GM06990 (cell line): ENCODE data around the gene ANKRD44.

ENCODE experiments used
- DNase-seq: peaks from one replicate; pipeline ENCODE4 v3.0.0-alpha.2; 2011; ENCODE audit not compliant: insufficient read length; ENCODE audit errors: extremely low read depth
- H3K27me3 ChIP-seq: replicated peaks from 2 replicates; pipeline ENCODE4 v1.6.0; 2011; ENCODE audit warnings: low read length; ENCODE audit not compliant: control insufficient read depth, insufficient read depth
- H3K36me3 ChIP-seq: 2 replicates; pipeline ENCODE4 v1.5.1; 2011; ENCODE audit warnings: low read length; ENCODE audit not compliant: control insufficient read depth, insufficient read depth
- H3K4me3 ChIP-seq: replicated peaks from 2 replicates; pipeline ENCODE4 v1.5.1; 2011; ENCODE audit warnings: low read depth, mild to moderate bottlenecking, control low read depth, low read length
- CTCF ChIP-seq: IDR thresholded peaks from 2 replicates; pipeline ENCODE4 v1.5.1; 2011; ENCODE audit warnings: low read length, control low read depth, mild to moderate bottlenecking, inconsistent platforms; ENCODE audit not compliant: insufficient read depth, poor library complexity, severe bottlenecking

Gene ANKRD44

GRCh38 chr2:197327073-197327471, 16.5 kb upstream of the ANKRD44 start:
- DNase-seq: no peak
- Histone ChIP-seq H3K4me3 (no peak overlapping the region), H3K27me3 (no peaks in the 10 kb centered on the region), H3K36me3 (no peaks in the 10 kb centered on the region)
- no peak for TF ChIP-seq CTCF

GRCh38 chr2:197324801-197325200, 14.2 kb upstream of the ANKRD44 start:
- no peak for TF ChIP-seq CTCF
- no peak for DNase-seq
- H3K4me3 ChIP-seq: peak overlapping the region; percentile 2; the same call in 1 of the 2 replicates

GRCh38 chr2:197322724-197323720, 12.4 kb upstream of the ANKRD44 start:
- Histone ChIP-seq H3K4me3 (no peak overlapping the region), H3K36me3 (no peaks in the 10 kb centered on the region), H3K27me3 (no peaks in the 10 kb centered on the region)
- no peak for DNase-seq
- no peak for TF ChIP-seq CTCF

More at GRCh38 chr2:197324801-197325200, 14.2 kb upstream of the ANKRD44 start:
- Histone ChIP-seq H3K36me3 (no peaks in the 10 kb centered on the region), H3K27me3 (no peaks in the 10 kb centered on the region)

DNA sequence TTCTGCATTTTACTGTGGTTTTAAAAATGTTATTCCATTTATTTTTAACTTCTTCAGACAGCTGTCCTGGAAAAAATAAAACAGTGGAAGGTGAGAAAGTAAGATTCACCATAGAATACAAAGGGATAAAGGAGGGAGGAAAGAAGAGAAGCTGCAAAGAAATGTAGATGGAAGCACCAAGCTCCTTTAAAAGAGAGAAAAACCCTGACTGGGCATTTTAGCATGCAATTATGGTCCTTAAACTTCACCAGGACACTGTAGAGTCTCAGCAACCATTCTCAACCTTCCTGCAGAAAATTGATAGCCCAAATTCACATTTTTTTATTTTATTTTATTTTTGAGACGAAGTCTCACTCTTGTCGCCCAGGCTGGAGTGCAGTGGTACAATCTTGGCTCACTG, 11.6 kb upstream of the ANKRD44 start:
- Histone ChIP-seq H3K27me3 (no peaks in the 10 kb centered on the region), H3K4me3 (no peak overlapping the region), H3K36me3 (no peaks in the 10 kb centered on the region)
- no peak for TF ChIP-seq CTCF
- DNase-seq: no peak

GRCh38 chr2:197315371-197315770, 4.8 kb upstream of the ANKRD44 start:
- Histone ChIP-seq H3K36me3 (no peaks in the 10 kb centered on the region), H3K27me3 (no peaks in the 10 kb centered on the region), H3K4me3 (no peak overlapping the region)
- no peak for DNase-seq
- no peak for TF ChIP-seq CTCF

- no peaks in the 10 kb centered on the region for H3K36me3 ChIP-seq
- H3K27me3 ChIP-seq: no peaks in the 10 kb centered on the region
- H3K4me3 ChIP-seq: no peak overlapping the region
- no peak for TF ChIP-seq CTCF
- DNase-seq: no peak
Measured at GRCh38 chr2:197312186-197312585, 1.6 kb upstream of the ANKRD44 start.
